ENCODE measurements around the gene RCC2. TPM values are rescaled to one million over a fixed set of nuclear protein-coding genes. Genes with fewer than 3 reads are reported as not detected.

The RCC2 gene
- polyA plus RNA-seq, 2 of the 4 experiments (the other 2 are of a cell fraction): 60.9 to 90.0 TPM

DNA sequence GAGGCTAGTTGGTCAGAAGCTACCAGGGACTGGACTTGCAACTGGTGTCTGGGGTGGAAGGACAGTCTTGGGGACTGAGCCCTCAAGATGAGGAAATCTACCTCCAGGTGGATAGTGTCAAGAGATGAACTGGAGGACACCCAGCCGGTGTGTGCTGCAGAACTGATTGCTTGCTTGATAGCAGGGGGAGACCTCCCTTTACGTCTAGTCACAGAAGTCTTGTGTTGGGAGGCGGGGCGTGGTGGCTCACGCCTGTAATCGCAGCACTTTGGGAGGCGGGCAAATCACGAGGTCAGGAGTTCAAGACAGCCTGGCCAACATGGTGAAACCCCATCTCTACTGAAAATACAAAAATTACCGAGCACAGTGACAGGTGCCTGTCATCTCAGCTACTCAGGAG, 4.9 kb downstream of the RCC2 start:
- 87% methylated on average over 7 of the region's 9 CpGs for WGBS (ENCODE audit: missing lambda C conversion rate)
- no peaks in the 10 kb centered on the region for H3K9me3 ChIP-seq
- H3K27ac ChIP-seq: no peak overlapping the region
- POLR2A ChIA-PET: no interaction called here
- FAIRE-seq: no peak
- no peak for DNase-seq (ENCODE audit: low read depth in 1 of 2, low spot score in 1 of 2)
- H3K4me3 ChIP-seq: no peak overlapping the region
- H3K4me2 ChIP-seq: no peak overlapping the region
- no peak for ATAC-seq
- H3K4me1 ChIP-seq: peaks cover 13% of the 10 kb centered on the region; the same call in 2 of the 3 replicates
- TF ChIP-seq SREBF2 (IDR thresholded peaks at IDR 0.05) (no peak), GATA3 (IDR thresholded peaks at IDR 0.05; ENCODE audit: borderline replicate concordance) (no peak), FOXS1 (CRISPR knock-in tag; IDR thresholded peaks at IDR 0.05) (no peak), ZFP36 (IDR thresholded peaks at IDR 0.05; ENCODE audit: borderline replicate concordance, partially characterized antibody) (no peak), RARB (CRISPR knock-in tag; IDR thresholded peaks at IDR 0.05) (no peak), NPAS2 (CRISPR knock-in tag; IDR thresholded peaks at IDR 0.05; ENCODE audit: borderline replicate concordance) (no peak), NFE2L2 (conservative IDR thresholded peaks at IDR 0.05; ENCODE audit: low read length) (no peak), KDM5A (IDR thresholded peaks at IDR 0.05) (no peak), CTCF (IDR thresholded peaks at IDR 0.05) (no peak)
- CTCF ChIA-PET: no interaction called here

DNA sequence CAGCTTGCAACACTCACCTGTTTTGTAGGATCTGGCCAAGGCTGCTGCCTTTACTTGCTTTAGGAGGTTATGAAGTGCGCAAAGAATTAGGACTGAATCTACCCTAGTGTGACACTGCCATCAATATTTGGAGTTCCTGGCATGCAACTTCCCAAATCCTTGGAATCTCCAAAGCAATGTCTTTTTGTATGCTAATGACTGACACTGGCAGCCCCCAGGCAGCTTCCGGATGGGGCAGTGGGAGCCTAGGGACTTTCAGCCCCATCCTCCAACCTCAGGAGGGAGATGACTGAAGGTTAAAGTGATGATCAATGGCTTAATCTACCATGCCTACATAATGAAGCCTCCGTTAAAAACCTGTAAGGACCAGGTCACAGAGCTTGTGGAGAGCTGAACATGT, 5.5 kb downstream of the RCC2 start:
- Histone ChIP-seq H3K27ac (no peak overlapping the region), H3K4me1 (peaks cover 13% of the 10 kb centered on the region; the same call in 2 of the 3 replicates), H3K4me2 (no peak overlapping the region), H3K9me3 (no peaks in the 10 kb centered on the region), H3K4me3 (no peak overlapping the region)
- 100% methylated on average over 3 of the region's 3 CpGs for WGBS (ENCODE audit: missing lambda C conversion rate)
- FAIRE-seq (no peak), DNase-seq (ENCODE audit: low read depth in 1 of 2, low spot score in 1 of 2) (no peak), ATAC-seq (no peak)
- no peak for TF ChIP-seq USF2 (IDR thresholded peaks at IDR 0.05)
- TF ChIP-seq EHMT2 (IDR thresholded peaks at IDR 0.05; ENCODE audit: low read depth): no peak
- no peak for TF ChIP-seq CHD2 (IDR thresholded peaks at IDR 0.05; ENCODE audit: low read length, partially characterized antibody)
- TF ChIP-seq SREBF2 (IDR thresholded peaks at IDR 0.05): no peak
- no peak for TF ChIP-seq NPAS2 (CRISPR knock-in tag; IDR thresholded peaks at IDR 0.05; ENCODE audit: borderline replicate concordance)
- no peak for TF ChIP-seq RNF2 (IDR thresholded peaks at IDR 0.05; ENCODE audit: borderline replicate concordance, low read depth)
- TF ChIP-seq PBX3 (IDR thresholded peaks at IDR 0.05): no peak
- TF ChIP-seq BCL3 (IDR thresholded peaks at IDR 0.05): no peak
- TF ChIP-seq REST (IDR thresholded peaks at IDR 0.05): no peak
- TF ChIP-seq HOXB13 (CRISPR knock-in tag; IDR thresholded peaks at IDR 0.05; ENCODE audit: low read depth): no peak
- no peak for TF ChIP-seq CBX2 (IDR thresholded peaks at IDR 0.05; ENCODE audit: borderline replicate concordance, low read depth)
- no peak for TF ChIP-seq NFE2L2 (conservative IDR thresholded peaks at IDR 0.05; ENCODE audit: low read length)
- TF ChIP-seq RARB (CRISPR knock-in tag; IDR thresholded peaks at IDR 0.05): no peak
- no peak for TF ChIP-seq CTCF (IDR thresholded peaks at IDR 0.05)
- TF ChIP-seq MYC (IDR thresholded peaks at IDR 0.05; ENCODE audit: borderline replicate concordance, low read length): no peak
- no peak for TF ChIP-seq EP300 (IDR thresholded peaks at IDR 0.05)
- no peak for TF ChIP-seq FOSL2 (IDR thresholded peaks at IDR 0.05)
- no peak for TF ChIP-seq FOSL2 (CRISPR knock-in tag; IDR thresholded peaks at IDR 0.05)
- TF ChIP-seq MAZ (IDR thresholded peaks at IDR 0.05; ENCODE audit: borderline replicate concordance, low read depth, low read length): no peak
- TF ChIP-seq PHF8 (IDR thresholded peaks at IDR 0.05; ENCODE audit: borderline replicate concordance, low read depth): no peak
- no peak for TF ChIP-seq MAFK (IDR thresholded peaks at IDR 0.05; ENCODE audit: partially characterized antibody)
- CTCF ChIA-PET: interaction anchor here (1.5 kb wide), 1 partner anchor 173 kb away, joined by 4 read pairs; no protein-coding TSS in a partner anchor
- POLR2A ChIA-PET: no interaction called here
